ENCODE data around the gene PNPLA1.

GRCh38 chr6:36317623-36318022 lies 47.8 kb downstream of the PNPLA1 start:
- TF ChIP-seq POLR2AphosphoS5 (IDR thresholded peaks at IDR 0.05; ENCODE audit: low read depth, low read length), result no peak
- TF ChIP-seq POLR2A (IDR thresholded peaks at IDR 0.05; ENCODE audit: low read depth, low read length), result no peak
- no peak for TF ChIP-seq PAX5 (IDR thresholded peaks at IDR 0.05; ENCODE audit: insufficient read depth, low read length, severe bottlenecking)
- no peak for TF ChIP-seq POU2F2 (IDR thresholded peaks at IDR 0.05; ENCODE audit: low read depth, low read length)
- no peak for TF ChIP-seq SPI1 (IDR thresholded peaks at IDR 0.05; ENCODE audit: low read depth, low read length)
- no peak for TF ChIP-seq TAF1 (IDR thresholded peaks at IDR 0.05; ENCODE audit: low read depth, low read length)

Data from GM12891 (cell line).